Epithelial cell of esophagus (primary cell): ENCODE results near the gene CLCNKA.
"Not testable (repeated sequence)": the region's sequence is repeated elsewhere in the genome, so short reads cannot be mapped to it uniquely, and the experiment has no call there.

ENCODE experiments used
- DNase-seq: peaks from one replicate; pipeline ENCODE4 v3.0.0; 2010; ENCODE audit warnings: low read depth
- H3K4me3 ChIP-seq: 2 replicates; pipeline ENCODE4 v1.5.1; 2011; ENCODE audit warnings: mild to moderate bottlenecking, low read length, control low read depth
- CTCF ChIP-seq: IDR thresholded peaks from 2 replicates; pipeline ENCODE4 v1.5.1; 2011; ENCODE audit warnings: low read depth, mild to moderate bottlenecking, low read length, control low read depth, inconsistent platforms; ENCODE audit not compliant: insufficient read depth; ENCODE audit errors: missing control alignments

The CLCNKA gene

GRCh38 chr1:15997637-15998280, 24.1 kb upstream of the CLCNKA start:
- TF ChIP-seq CTCF, result no peak
- DNase-seq, result no peak
- no peak overlapping the region for H3K4me3 ChIP-seq

- H3K4me3 ChIP-seq, result no peak overlapping the region
- TF ChIP-seq CTCF, result no peak
Measured at GRCh38 chr1:15998929-15999328, 22.9 kb upstream of the CLCNKA start.

GRCh38 chr1:16001274-16001673, 20.6 kb upstream of the CLCNKA start:
- H3K4me3 ChIP-seq, DNase-seq: not testable (repeated sequence)

More at GRCh38 chr1:15998929-15999328, 22.9 kb upstream of the CLCNKA start:
- no peak for DNase-seq

- no peak for TF ChIP-seq CTCF
- no peak overlapping the region for H3K4me3 ChIP-seq
- DNase-seq, result no peak
Measured at GRCh38 chr1:16005597-16005996, 16.2 kb upstream of the CLCNKA start.

GRCh38 chr1:16006010-16006409, 15.8 kb upstream of the CLCNKA start:
- TF ChIP-seq CTCF, result no peak
- no peak for DNase-seq
- no peak overlapping the region for H3K4me3 ChIP-seq

GRCh38 chr1:16006552-16007485, 15.0 kb upstream of the CLCNKA start:
- peak; percentile 41 for TF ChIP-seq CTCF
- DNase-seq, result peak; percentile 86
- H3K4me3 ChIP-seq, result no peak overlapping the region

- DNase-seq, result peak; percentile 26
- no peak for TF ChIP-seq CTCF
- H3K4me3 ChIP-seq, result no peak overlapping the region
Measured at GRCh38 chr1:16007671-16008341, 14.0 kb upstream of the CLCNKA start.
